ENCODE data around the gene MYL2. TPM values are rescaled to one million over a fixed set of nuclear protein-coding genes. Genes with fewer than 3 reads are reported as not detected.

Gene MYL2
- total and polyA plus RNA-seq, 9 of the 15 experiments (the other 6 are each of a cell fraction or from before 2014, with no cell fraction given): not detected

GRCh38 chr12:110922652-110923051 is 2.3 kb upstream of the MYL2 start:
- Histone ChIP-seq H3K9me1 (ENCODE audit: control insufficient read depth, insufficient read depth, low read length) (no peaks in the 10 kb centered on the region), H3K4me2 (ENCODE audit: insufficient read depth, low read length) (no peak overlapping the region), H3K27me3 (ENCODE audit: control insufficient read depth in 2 of 2, insufficient read depth in 2 of 2, low read length in 2 of 2) (peaks cover 10 to 53% of the 10 kb centered on the region in 2 experiments; a peak in 4 of 5 replicates), H2AFZ (ENCODE audit: low read depth, low read length) (no peak overlapping the region), H3K9me3 (replicated peaks; ENCODE audit: control insufficient read depth, insufficient read depth, low read depth, low read length) (no peaks in the 10 kb centered on the region), H4K20me1 (replicated peaks; ENCODE audit: control insufficient read depth, insufficient read depth, low read length) (no peaks in the 10 kb centered on the region), H3K4me3 (no peak overlapping the region), H3K9ac (ENCODE audit: insufficient read depth in 1 of 2, low read depth in 2 of 2, low read length in 2 of 2) (no peak overlapping the region), H3K27ac (ENCODE audit: extremely low read depth, low read depth, low read length) (no peak overlapping the region), H3K4me1 (replicated peaks in 1 of 2; ENCODE audit: control insufficient read depth in 2 of 2, insufficient read depth in 2 of 2, low read length in 2 of 2) (no peaks in the 10 kb centered on the region), H3K79me2 (ENCODE audit: control insufficient read depth, insufficient read depth, low read length) (no peaks in the 10 kb centered on the region), H3K36me3 (ENCODE audit: control insufficient read depth, insufficient read depth, low read length) (no peaks in the 10 kb centered on the region)
- TF ChIP-seq ZNF431 (CRISPR knock-in tag; IDR thresholded peaks at IDR 0.05): no peak
- no peak for TF ChIP-seq FOXK2 (conservative IDR thresholded peaks at IDR 0.05 in 1 of 2, IDR thresholded peaks at IDR 0.05 in 1 of 2; ENCODE audit: low read depth in 2 of 2)
- no peak for TF ChIP-seq GTF2F1 (IDR thresholded peaks at IDR 0.05; ENCODE audit: low read depth, low read length)
- TF ChIP-seq RNF2 (IDR thresholded peaks at IDR 0.05): no peak
- WGBS (ENCODE audit: insufficient coverage, low coverage, missing lambda C conversion rate): 4% methylated on average over 7 of the region's 7 CpGs
- FAIRE-seq: no peak
- intact Hi-C loops (cut with micrococcal nuclease) (no loop called here), in situ Hi-C loops (cut with MboI) (no loop called here)
- ATAC-seq: no peak
- DNase-seq (ENCODE audit: extremely low read depth in 1 of 4, low spot score in 3 of 4): no peak
- ChIA-PET CTCF (ENCODE audit: low intra/inter-chr PET ratio) (no interaction called here), POLR2A (interaction anchor here (0.6 to 0.7 kb wide), 2 partner anchors 8 to 15 kb away, joined by 3 to 4 read pairs; no protein-coding TSS in a partner anchor)
- no TSS peak for BruUV-seq (replicated peaks)

GRCh38 chr12:110921262-110921661 is 883 bp upstream of the MYL2 start:
- Histone ChIP-seq H3K4me1 (replicated peaks in 1 of 2; ENCODE audit: control insufficient read depth in 2 of 2, insufficient read depth in 2 of 2, low read length in 2 of 2) (no peaks in the 10 kb centered on the region), H3K27me3 (ENCODE audit: control insufficient read depth in 2 of 2, insufficient read depth in 2 of 2, low read length in 2 of 2) (peaks cover 12 to 54% of the 10 kb centered on the region in 2 experiments; a peak in 4 of 5 replicates), H3K4me2 (ENCODE audit: insufficient read depth, low read length) (no peak overlapping the region), H3K36me3 (ENCODE audit: control insufficient read depth, insufficient read depth, low read length) (no peaks in the 10 kb centered on the region), H3K27ac (ENCODE audit: extremely low read depth, low read depth, low read length) (no peak overlapping the region), H3K9me1 (ENCODE audit: control insufficient read depth, insufficient read depth, low read length) (no peaks in the 10 kb centered on the region), H3K79me2 (ENCODE audit: control insufficient read depth, insufficient read depth, low read length) (no peaks in the 10 kb centered on the region), H3K9ac (ENCODE audit: insufficient read depth in 1 of 2, low read depth in 2 of 2, low read length in 2 of 2) (no peak overlapping the region), H3K4me3 (no peak overlapping the region), H4K20me1 (replicated peaks; ENCODE audit: control insufficient read depth, insufficient read depth, low read length) (no peaks in the 10 kb centered on the region), H3K9me3 (replicated peaks; ENCODE audit: control insufficient read depth, insufficient read depth, low read depth, low read length) (no peaks in the 10 kb centered on the region), H2AFZ (ENCODE audit: low read depth, low read length) (no peak overlapping the region)
- ATAC-seq (no peak), FAIRE-seq (no peak), DNase-seq (ENCODE audit: extremely low read depth in 1 of 4, low spot score in 3 of 4) (no peak)
- no peak for TF ChIP-seq C11orf30 (IDR thresholded peaks at IDR 0.05; ENCODE audit: low read depth)
- TF ChIP-seq ZNF395 (CRISPR knock-in tag; IDR thresholded peaks at IDR 0.05): no peak
- TF ChIP-seq CREBBP (IDR thresholded peaks at IDR 0.05; ENCODE audit: low read depth, low read length): no peak
- no peak for TF ChIP-seq PHF21A (IDR thresholded peaks at IDR 0.05; ENCODE audit: borderline replicate concordance, low read depth)
- intact Hi-C loops (cut with micrococcal nuclease) (no loop called here), in situ Hi-C loops (cut with MboI) (no loop called here)
- POLR2A ChIA-PET: interaction anchor here (0.6 kb wide), 1 partner anchor 265 kb away, joined by 3 read pairs; no protein-coding TSS in a partner anchor
- CTCF ChIA-PET (ENCODE audit: low intra/inter-chr PET ratio): interaction anchor here (0.6 kb wide), 1 partner anchor 363 kb away, joined by 4 read pairs; no protein-coding TSS in a partner anchor
- no TSS peak for BruUV-seq (replicated peaks)
- WGBS (ENCODE audit: insufficient coverage, low coverage, missing lambda C conversion rate): 3% methylated on average over 10 of the region's 10 CpGs
